Panc1 (cell line): ENCODE data around the gene HGFAC. TPM values are rescaled to one million over a fixed set of nuclear protein-coding genes. Genes with fewer than 3 reads are reported as not detected.
"Not testable (repeated sequence)": the region's sequence is repeated elsewhere in the genome, so short reads cannot be mapped to it uniquely, and the experiment has no call there.

Experiments
- ATAC-seq: fragments of 200-7000 bp; cut with Tn5 transposase; 2 replicates; pipeline ENCODE4 v1.9.1; 2020; ENCODE audit warnings: mild to moderate bottlenecking, moderate library complexity
- BruUV-seq: library from RNA; stranded (reverse); fragments of 400-500 nt; replicated peaks from 2 replicates; lab custom pipeline; 2021; lab: Mats Ljungman, UMichigan
- CTCF ChIA-PET: fragments of 300-600 bp; sonication (Branson Sonifier 250); formaldehyde crosslinking; loops from one replicate; lab custom pipeline; 2022; ENCODE audit warnings: antibody characterized with exemption; lab: Charles Lee
- POLR2A ChIA-PET: fragments of 300-600 bp; sonication (Branson Sonifier 250); formaldehyde crosslinking; loops from one replicate; lab custom pipeline; 2022; ENCODE audit warnings: antibody characterized with exemption; lab: Charles Lee
- DNase-seq: peaks from one replicate; pipeline ENCODE4 v3.0.0-alpha.2; 2010; ENCODE audit warnings: low read depth, low spot score
- H3K27ac ChIP-seq: 2 replicates; pipeline ENCODE4 v1.5.1; 2011; ENCODE audit warnings: mild to moderate bottlenecking, low read length, inconsistent platforms
- H3K27me3 ChIP-seq: fragments of 200-500 bp; sonication (Bioruptor generic); 2 replicates; pipeline ENCODE4 v1.6.0; 2014; ENCODE audit warnings: low read length, inconsistent platforms; ENCODE audit not compliant: control insufficient read depth, insufficient read depth
- H3K36me3 ChIP-seq: fragments of 200-500 bp; sonication (Bioruptor generic); 2 replicates; pipeline ENCODE4 v1.5.1; 2014; ENCODE audit warnings: inconsistent platforms, mild to moderate bottlenecking, low read length, moderate library complexity; ENCODE audit not compliant: control insufficient read depth, insufficient read depth
- H3K4me1 ChIP-seq: 2 replicates; pipeline ENCODE4 v1.5.1; 2011; ENCODE audit warnings: inconsistent platforms, mild to moderate bottlenecking, low read length, moderate library complexity; ENCODE audit not compliant: control insufficient read depth, insufficient read depth
- H3K4me3 ChIP-seq, 2 experiments: 2 replicates each; pipeline ENCODE4 v1.5.1; 2011 to 2012; ENCODE audit warnings: low read depth in 2 of 2, low read length in 2 of 2, mild to moderate bottlenecking in 2 of 2, inconsistent platforms in 1 of 2, moderate library complexity in 1 of 2
- H3K9me3 ChIP-seq: fragments of 200-500 bp; sonication (Bioruptor generic); 2 replicates; pipeline ENCODE4 v1.5.1; 2014; ENCODE audit warnings: low read depth, mild to moderate bottlenecking, inconsistent platforms, low read length, moderate library complexity; ENCODE audit not compliant: control insufficient read depth, insufficient read depth
- POLR2AphosphoS5 ChIP-seq: IDR thresholded peaks from 2 replicates; pipeline ENCODE4 v1.6.1; 2012; ENCODE audit warnings: mild to moderate bottlenecking, low read depth, low read length, moderate library complexity
- SIN3A ChIP-seq: IDR thresholded peaks from 2 replicates; pipeline ENCODE4 v1.6.1; 2012; ENCODE audit warnings: low read depth, mild to moderate bottlenecking, low read length, moderate library complexity, borderline replicate concordance; ENCODE audit not compliant: insufficient read depth
- TCF7L2 ChIP-seq: IDR thresholded peaks from 2 replicates; pipeline ENCODE4 v1.6.1; 2011; ENCODE audit warnings: mild to moderate bottlenecking, low read depth, low read length, inconsistent platforms
- in situ Hi-C: cut with HindIII; loops from 2 replicates; pipeline ENCODE4 v1.10.0; 2016; ENCODE audit warnings: low sequenced_read_pairs, low pct_unique_long_range_greater_than_20kb
- intact Hi-C: fragments of 100-400 bp; cut with micrococcal nuclease; formaldehyde crosslinking; loops from one replicate; pipeline ENCODE4 v1.10.0; 2022; ENCODE audit not compliant: unreplicated experiment
- total RNA-seq: library from RNA; stranded (reverse); gene quantifications from one replicate; pipeline ENCODE4 v1.2.1, GENCODE V29; 2021; ENCODE audit not compliant: unreplicated experiment
- TF ChIP-seq, protein P1 (sequence below): fragments of 450-650 bp; IDR thresholded peaks from 2 replicates; pipeline ENCODE4 v1.5.1; 2017; ENCODE audit warnings: mild to moderate bottlenecking
- TF ChIP-seq, protein P2 (sequence below), 2 experiments: IDR thresholded peaks; 2 replicates each; pipeline ENCODE4 v1.6.1; 2011 to 2012; ENCODE audit warnings: low read depth in 2 of 2, control low read depth in 1 of 2, low read length in 1 of 2, mild to moderate bottlenecking in 1 of 2, moderate library complexity in 1 of 2; ENCODE audit not compliant: insufficient read depth in 1 of 2

The HGFAC gene
- total RNA-seq, 1 experiment from 2014 or later: 0.59 TPM

DNA sequence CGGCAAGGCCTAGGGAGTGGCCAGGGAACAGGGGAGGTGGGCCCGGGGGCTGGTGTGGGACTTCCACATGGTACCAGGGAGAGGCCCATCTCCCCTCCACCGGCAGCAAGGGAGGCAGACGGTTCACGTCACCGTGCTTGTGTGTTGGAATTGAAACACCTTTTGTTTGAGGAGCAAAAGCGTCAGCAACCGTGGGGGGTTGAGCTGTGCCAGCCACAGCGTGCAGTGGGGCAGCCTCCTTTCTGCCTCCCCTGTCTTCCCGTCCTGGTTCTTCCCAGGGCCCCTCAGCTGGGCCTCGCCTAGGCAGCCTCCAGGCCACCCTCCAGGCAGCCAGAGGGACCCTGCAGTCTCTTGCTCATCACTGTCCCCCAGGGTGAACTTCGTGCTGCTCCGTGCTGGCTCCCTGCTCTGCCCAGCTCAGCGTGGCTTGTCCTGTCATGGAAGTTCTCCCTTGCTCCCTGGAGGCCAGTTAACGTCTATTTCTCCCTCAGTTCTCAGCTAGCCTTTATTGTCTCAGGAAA is 32.1 kb upstream of the HGFAC start:
- no peak overlapping the region for H3K27ac ChIP-seq
- no peaks in the 10 kb centered on the region for H3K27me3 ChIP-seq
- POLR2A ChIA-PET: no interaction called here
- CTCF ChIA-PET: interaction anchor here (0.6 kb wide), 1 partner anchor 13 kb away, joined by 5 read pairs; no protein-coding TSS in a partner anchor
- in situ Hi-C loops: no loop called here
- no peaks in the 10 kb centered on the region for H3K36me3 ChIP-seq
- no TSS peak for BruUV-seq
- DNase-seq (no peak), ATAC-seq (no peak)
- intact Hi-C loops: no loop called here
- TF ChIP-seq SIN3A: no peak
- no peak for TF ChIP-seq POLR2AphosphoS5
- no peak for TF ChIP-seq TCF7L2
- TF ChIP-seq, protein P1, sequence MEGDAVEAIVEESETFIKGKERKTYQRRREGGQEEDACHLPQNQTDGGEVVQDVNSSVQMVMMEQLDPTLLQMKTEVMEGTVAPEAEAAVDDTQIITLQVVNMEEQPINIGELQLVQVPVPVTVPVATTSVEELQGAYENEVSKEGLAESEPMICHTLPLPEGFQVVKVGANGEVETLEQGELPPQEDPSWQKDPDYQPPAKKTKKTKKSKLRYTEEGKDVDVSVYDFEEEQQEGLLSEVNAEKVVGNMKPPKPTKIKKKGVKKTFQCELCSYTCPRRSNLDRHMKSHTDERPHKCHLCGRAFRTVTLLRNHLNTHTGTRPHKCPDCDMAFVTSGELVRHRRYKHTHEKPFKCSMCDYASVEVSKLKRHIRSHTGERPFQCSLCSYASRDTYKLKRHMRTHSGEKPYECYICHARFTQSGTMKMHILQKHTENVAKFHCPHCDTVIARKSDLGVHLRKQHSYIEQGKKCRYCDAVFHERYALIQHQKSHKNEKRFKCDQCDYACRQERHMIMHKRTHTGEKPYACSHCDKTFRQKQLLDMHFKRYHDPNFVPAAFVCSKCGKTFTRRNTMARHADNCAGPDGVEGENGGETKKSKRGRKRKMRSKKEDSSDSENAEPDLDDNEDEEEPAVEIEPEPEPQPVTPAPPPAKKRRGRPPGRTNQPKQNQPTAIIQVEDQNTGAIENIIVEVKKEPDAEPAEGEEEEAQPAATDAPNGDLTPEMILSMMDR: no peak
- TF ChIP-seq, protein P2, sequence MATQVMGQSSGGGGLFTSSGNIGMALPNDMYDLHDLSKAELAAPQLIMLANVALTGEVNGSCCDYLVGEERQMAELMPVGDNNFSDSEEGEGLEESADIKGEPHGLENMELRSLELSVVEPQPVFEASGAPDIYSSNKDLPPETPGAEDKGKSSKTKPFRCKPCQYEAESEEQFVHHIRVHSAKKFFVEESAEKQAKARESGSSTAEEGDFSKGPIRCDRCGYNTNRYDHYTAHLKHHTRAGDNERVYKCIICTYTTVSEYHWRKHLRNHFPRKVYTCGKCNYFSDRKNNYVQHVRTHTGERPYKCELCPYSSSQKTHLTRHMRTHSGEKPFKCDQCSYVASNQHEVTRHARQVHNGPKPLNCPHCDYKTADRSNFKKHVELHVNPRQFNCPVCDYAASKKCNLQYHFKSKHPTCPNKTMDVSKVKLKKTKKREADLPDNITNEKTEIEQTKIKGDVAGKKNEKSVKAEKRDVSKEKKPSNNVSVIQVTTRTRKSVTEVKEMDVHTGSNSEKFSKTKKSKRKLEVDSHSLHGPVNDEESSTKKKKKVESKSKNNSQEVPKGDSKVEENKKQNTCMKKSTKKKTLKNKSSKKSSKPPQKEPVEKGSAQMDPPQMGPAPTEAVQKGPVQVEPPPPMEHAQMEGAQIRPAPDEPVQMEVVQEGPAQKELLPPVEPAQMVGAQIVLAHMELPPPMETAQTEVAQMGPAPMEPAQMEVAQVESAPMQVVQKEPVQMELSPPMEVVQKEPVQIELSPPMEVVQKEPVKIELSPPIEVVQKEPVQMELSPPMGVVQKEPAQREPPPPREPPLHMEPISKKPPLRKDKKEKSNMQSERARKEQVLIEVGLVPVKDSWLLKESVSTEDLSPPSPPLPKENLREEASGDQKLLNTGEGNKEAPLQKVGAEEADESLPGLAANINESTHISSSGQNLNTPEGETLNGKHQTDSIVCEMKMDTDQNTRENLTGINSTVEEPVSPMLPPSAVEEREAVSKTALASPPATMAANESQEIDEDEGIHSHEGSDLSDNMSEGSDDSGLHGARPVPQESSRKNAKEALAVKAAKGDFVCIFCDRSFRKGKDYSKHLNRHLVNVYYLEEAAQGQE (IDR thresholded peaks at IDR 0.05; ENCODE audit: insufficient read depth in 1 of 2, low read depth in 2 of 2, low read length in 1 of 2): no peak
- H3K4me1 ChIP-seq: no peaks in the 10 kb centered on the region
- H3K4me3 ChIP-seq: no peak overlapping the region
- H3K9me3 ChIP-seq: no peaks in the 10 kb centered on the region

DNA sequence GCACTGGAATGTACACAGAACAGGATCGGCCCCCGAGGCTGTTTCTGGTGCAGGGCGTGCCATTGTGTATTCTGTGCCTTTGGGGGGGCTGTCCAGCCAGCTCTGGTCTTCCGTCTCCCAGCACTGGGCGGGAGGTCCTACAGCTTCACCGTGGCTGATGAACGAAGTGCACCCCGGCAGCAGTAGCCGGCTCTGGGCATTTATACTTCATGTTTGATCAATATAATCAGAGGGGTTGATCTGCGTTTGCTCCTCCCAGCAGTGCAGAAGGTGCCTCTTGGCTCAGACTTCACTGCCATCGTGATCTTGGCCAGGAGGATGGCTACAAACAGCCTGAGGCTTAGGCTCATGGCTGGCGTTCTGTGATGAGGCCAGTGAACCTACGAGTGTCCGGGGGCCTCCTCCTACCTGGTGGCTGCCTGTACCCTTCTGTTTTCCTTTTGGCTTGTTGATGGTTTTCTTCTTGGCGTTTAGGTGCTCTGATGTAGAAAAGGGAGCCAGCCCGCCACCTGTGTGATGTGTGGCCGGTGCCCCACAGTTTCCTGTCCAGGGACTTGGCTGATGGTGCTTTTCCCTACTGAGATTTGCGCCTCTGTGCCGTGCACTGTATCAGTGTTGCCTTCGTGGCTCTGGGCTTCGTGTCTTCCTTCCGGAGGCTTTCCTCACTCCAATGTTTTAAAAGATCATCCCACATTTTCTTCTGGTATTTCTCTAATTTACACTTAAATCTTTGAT is 31.2 kb upstream of the HGFAC start:
- Histone ChIP-seq H3K27me3 (no peaks in the 10 kb centered on the region), H3K36me3 (no peaks in the 10 kb centered on the region), H3K27ac (no peak overlapping the region), H3K4me1 (no peaks in the 10 kb centered on the region), H3K9me3 (no peaks in the 10 kb centered on the region), H3K4me3 (no peak overlapping the region)
- ATAC-seq (no peak), DNase-seq (no peak)
- ChIA-PET CTCF (interaction anchor here (0.6 kb wide), 1 partner anchor 12 kb away, joined by 5 read pairs; no protein-coding TSS in a partner anchor), POLR2A (no interaction called here)
- no peak for TF ChIP-seq SIN3A
- TF ChIP-seq, protein P2 (IDR thresholded peaks at IDR 0.05; ENCODE audit: insufficient read depth in 1 of 2, low read depth in 2 of 2, low read length in 1 of 2): no peak
- no peak for TF ChIP-seq POLR2AphosphoS5
- no peak for TF ChIP-seq TCF7L2
- TF ChIP-seq, protein P1: no peak
- in situ Hi-C loops (no loop called here), intact Hi-C loops (no loop called here)
- no TSS peak for BruUV-seq

DNA sequence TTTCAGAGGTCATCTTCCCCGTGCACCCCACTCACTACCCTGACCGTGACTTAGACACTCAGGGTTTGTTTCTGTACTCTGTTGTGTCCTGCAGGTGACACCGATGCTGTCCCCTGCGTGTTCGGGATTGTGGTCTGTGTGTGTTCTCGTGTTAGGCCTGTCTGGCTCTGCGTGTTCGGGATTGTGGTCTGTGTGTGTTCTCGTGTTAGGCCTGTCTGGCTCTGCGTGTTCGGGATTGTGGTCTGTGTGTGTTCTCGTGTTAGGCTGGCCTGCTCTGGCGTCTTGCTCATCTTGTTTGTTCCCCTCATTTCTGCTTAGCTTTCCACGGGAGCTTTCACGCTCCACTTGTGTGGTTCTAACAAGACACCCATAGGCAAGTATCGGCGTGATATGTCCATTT is 30.6 kb upstream of the HGFAC start:
- in situ Hi-C loops, H3K27ac ChIP-seq, H3K27me3 ChIP-seq, DNase-seq, intact Hi-C loops, H3K4me1 ChIP-seq, H3K9me3 ChIP-seq, H3K36me3 ChIP-seq, ATAC-seq, POLR2A ChIA-PET, CTCF ChIA-PET, BruUV-seq, H3K4me3 ChIP-seq: not testable (repeated sequence)
